Motor neuron (in vitro differentiated cells): ENCODE measurements around the gene ZNF879. TPM values are rescaled to one million over a fixed set of nuclear protein-coding genes. Genes with fewer than 3 reads are reported as not detected.

Experiments used
- ATAC-seq, 8 experiments: fragments of 200-7000 bp; cut with Tn5 transposase; replicated peaks in 6 of 8; 2 replicates each; pipeline ENCODE4 v1.8.0; 2021; ENCODE audit warnings: mild to moderate bottlenecking in 8 of 8, moderate library complexity in 8 of 8
- H3K27ac ChIP-seq, 2 donors: fragments of 250-450 bp; sonication (Bioruptor Pico); 2 replicates each; pipeline ENCODE4 v1.9.0; 2021; ENCODE audit warnings: antibody characterized with exemption in 2 of 2, mild to moderate bottlenecking in 2 of 2, moderate library complexity in 1 of 2
- H3K4me1 ChIP-seq, 2 donors: fragments of 250-450 bp; sonication (Bioruptor Pico); replicated peaks in 1 of 2; 2 replicates each; pipeline ENCODE4 v1.6.1; 2021; ENCODE audit warnings: antibody characterized with exemption in 2 of 2, mild to moderate bottlenecking in 2 of 2, moderate library complexity in 1 of 2
- H3K4me3 ChIP-seq, 5 donors: fragments of 250-450 bp; sonication (Bioruptor Pico); 2 replicates each; pipeline ENCODE4 v1.9.0; 2021; ENCODE audit warnings: antibody characterized with exemption in 5 of 5, mild to moderate bottlenecking in 5 of 5, moderate library complexity in 4 of 5
- WGBS, 10 experiments: fragments of 450-650 bp; shearing (Covaris generic); methylation state at CpG; one replicate each; pipeline ENCODE4 v1.0.0; 2022; 5-methylcytosine and 5-hydroxymethylcytosine counted together
- in situ Hi-C, 9 experiments: fragments of 400-800 bp; cut with MboI; loops; one replicate each; pipeline ENCODE4 v1.15.0; 2021; ENCODE audit warnings: low sequenced_read_pairs in 9 of 9, low pct_unique_long_range_greater_than_20kb in 2 of 9; ENCODE audit not compliant: unreplicated experiment in 9 of 9
- total RNA-seq, 8 experiments: library from RNA; unstranded; fragments of 300-600 nt; gene quantifications; 2 replicates each; pipeline versions ENCODE4 v1.2.3 to v1.2.4, GENCODE V29; 2022

ZNF879 gene
- total RNA-seq, 8 experiments from 2014 or later = 2.3 to 9.8 (median 6.3) TPM

DNA sequence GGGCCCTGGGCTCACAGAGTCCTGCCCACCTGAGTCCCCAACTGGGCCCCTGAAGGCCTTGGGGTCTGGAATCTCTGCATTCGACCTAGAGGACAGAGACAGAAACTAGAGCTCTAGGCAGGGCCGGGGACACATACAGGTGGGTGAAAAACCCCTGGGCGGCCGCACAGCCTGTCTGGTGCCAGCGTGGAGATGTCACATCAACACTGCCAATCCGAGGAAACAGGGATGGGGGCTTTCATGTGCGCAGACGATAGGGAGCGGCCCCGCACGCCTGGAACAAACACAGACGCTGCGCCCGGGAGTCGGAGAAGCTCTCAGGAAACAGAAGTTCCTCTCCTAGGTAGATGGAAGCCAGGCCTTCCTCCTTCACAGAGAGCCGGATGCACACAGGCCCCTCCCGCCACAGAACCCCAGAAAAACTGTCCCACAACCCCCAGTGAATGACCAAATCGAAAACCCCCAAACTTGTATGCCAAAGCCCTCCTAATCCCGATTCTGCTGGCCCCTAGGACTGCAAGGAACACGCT is 30.3 kb upstream of the ZNF879 start:
- no peak overlapping the region for H3K27ac ChIP-seq
- in situ Hi-C loops = no loop called here
- ATAC-seq = no peak
- 53 to 80% (median 62%) methylated on average over 1 to 16 of the region's 20 CpGs; no CpG with 5 or more reads in 3 of the 10 experiments for WGBS, 10 experiments
- no peaks in the 10 kb centered on the region for H3K4me1 ChIP-seq
- H3K4me3 ChIP-seq = no peak overlapping the region

- no peaks in the 10 kb centered on the region for H3K4me1 ChIP-seq
- H3K27ac ChIP-seq = no peak overlapping the region
- ATAC-seq = no peak
- H3K4me3 ChIP-seq = peak overlapping the region in 4 of 5 donors; percentile 8 to 24 (median 16)
- in situ Hi-C loops = no loop called here
- 9 to 100% (median 20%) methylated on average over 1 to 23 of the region's 53 CpGs; no CpG with 5 or more reads in 5 of the 10 experiments for WGBS, 10 experiments
These were observed 29.5 kb upstream of the ZNF879 start for GRCh38 chr5:178993955-178994579.

DNA sequence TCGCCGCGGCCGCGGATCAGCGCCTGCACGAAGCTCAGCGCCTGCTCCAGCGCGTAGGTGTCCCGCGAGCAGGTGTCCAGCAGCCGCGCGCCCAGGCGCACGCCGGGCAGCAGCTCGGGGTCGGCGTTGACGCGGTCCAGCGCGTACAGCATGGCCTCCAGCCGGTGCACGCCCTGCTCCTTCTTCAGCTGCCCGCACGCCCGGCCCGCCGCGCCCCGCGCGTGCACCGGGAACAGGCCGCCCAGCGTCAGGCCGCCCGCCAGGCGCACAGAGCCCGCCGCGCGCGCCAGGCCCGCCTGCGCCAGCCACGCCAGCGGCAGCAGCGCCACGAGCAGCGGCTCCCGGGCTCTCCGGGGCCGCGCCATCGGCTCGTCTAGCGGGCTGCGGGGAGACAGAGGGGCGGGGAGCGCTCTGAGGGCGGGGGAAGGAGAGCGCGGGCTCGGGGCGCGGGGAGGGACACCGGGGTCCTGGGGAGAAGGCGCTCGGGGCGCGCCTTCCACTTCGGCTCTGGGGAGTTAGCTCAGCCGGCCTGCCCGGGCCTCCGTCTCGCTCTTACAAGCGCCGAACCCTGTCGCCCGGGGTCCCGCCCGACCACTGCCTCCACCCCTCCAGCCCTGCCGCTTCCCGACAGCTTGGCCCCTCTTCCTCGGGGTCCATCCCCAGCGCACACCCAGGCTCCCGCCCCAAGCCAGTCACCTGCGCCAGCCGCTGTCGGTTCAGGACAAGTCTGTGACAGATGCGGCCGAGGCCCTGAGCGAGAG is 28.8 kb upstream of the ZNF879 start, which contains the start of gene GRM6:
GRM6 (minus strand) TSS at position 741 of the 761 bp plus-strand sequence; CDS start at position 365, 376 bp downstream.
- WGBS, 10 experiments = 0 to 33% (median 7%) methylated on average over 2 to 6 of the region's 97 CpGs; no CpG with 5 or more reads in 7 of the 10 experiments
- Histone ChIP-seq H3K4me3 (peak within 1 kb of the TSS in 4 of 5 donors; percentile 8 to 24 (median 16)), H3K27ac (no peak within 1 kb of the TSS), H3K4me1 (no peaks in the 10 kb centered on the region)
- in situ Hi-C loops = no loop called here
- ATAC-seq = peak in 2 of 8 experiments; percentile 32 to 36

DNA sequence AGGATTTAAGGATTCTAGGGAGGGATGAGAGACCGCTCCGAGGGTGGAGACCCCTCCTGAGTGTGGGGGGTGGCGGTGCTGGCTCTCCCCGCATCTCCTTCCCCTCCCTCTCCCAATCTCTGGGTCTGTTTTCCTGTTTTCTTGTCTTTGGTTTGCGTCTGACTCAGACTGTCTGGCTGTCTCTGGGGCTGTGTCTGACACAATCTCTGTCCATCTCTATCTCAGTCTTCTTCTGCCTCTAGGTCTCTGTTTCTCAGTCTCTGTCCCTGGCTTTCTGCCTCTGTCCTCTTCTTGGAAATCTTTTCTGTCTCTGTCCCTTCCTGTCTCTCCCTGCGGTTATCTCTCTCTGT is 28.3 kb upstream of the ZNF879 start:
- no peak for ATAC-seq
- in situ Hi-C loops = no loop called here
- Histone ChIP-seq H3K4me3 (no peak overlapping the region), H3K4me1 (no peaks in the 10 kb centered on the region), H3K27ac (no peak overlapping the region)
- WGBS, 10 experiments = 0 to 40% (median 20%) methylated on average over 1 to 4 of the region's 6 CpGs; no CpG with 5 or more reads in 4 of the 10 experiments

- in situ Hi-C loops = no loop called here
- ATAC-seq = no peak
- no peak overlapping the region for H3K27ac ChIP-seq
- H3K4me3 ChIP-seq = no peak overlapping the region
- 22 to 75% (median 63%) methylated on average over 4 to 5 of the region's 11 CpGs; no CpG with 5 or more reads in 7 of the 10 experiments for WGBS, 10 experiments
- H3K4me1 ChIP-seq = no peaks in the 10 kb centered on the region
These were observed 27.4 kb upstream of the ZNF879 start for GRCh38 chr5:178996156-178996555.

DNA sequence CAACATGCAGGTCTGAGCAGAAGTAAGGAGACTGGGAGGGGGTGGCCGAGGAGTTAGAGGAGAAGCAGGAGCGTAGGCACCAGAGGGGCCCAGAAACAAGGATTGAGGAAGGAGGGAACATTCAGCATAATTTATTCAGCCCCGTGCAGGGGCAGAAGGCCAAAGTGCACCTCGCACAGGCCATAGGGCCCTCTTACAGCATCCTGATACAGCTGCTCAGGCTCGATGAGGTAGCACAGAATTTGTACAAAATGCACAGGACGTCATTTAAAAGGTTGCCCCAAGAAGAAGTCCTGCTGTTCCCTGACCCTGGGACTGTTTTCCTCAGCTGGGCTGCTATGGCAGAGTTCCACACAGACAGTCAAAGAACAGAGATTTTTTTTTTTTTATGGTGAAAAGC is 26.4 kb upstream of the ZNF879 start:
- Histone ChIP-seq H3K4me1 (no peaks in the 10 kb centered on the region), H3K4me3 (no peak overlapping the region), H3K27ac (no peak overlapping the region)
- in situ Hi-C loops = no loop called here
- no peak for ATAC-seq
- WGBS, 10 experiments = 0 to 80% (median 45%) methylated on average over 1 to 5 of the region's 6 CpGs; no CpG with 5 or more reads in 1 of the 10 experiments

GRCh38 chr5:178998441-178998840 is 25.2 kb upstream of the ZNF879 start:
- Histone ChIP-seq H3K27ac (no peak overlapping the region), H3K4me3 (no peak overlapping the region), H3K4me1 (no peaks in the 10 kb centered on the region)
- in situ Hi-C loops = no loop called here
- ATAC-seq = no peak
- WGBS, 10 experiments = 20 to 100% (median 66%) methylated on average over 1 to 13 of the region's 13 CpGs; no CpG with 5 or more reads in 2 of the 10 experiments

- Histone ChIP-seq H3K4me3 (no peak overlapping the region), H3K27ac (no peak overlapping the region), H3K4me1 (no peaks in the 10 kb centered on the region)
- 24 to 88% (median 71%) methylated on average over 1 to 2 of the region's 2 CpGs; no CpG with 5 or more reads in 5 of the 10 experiments for WGBS, 10 experiments
- no peak for ATAC-seq
- in situ Hi-C loops = no loop called here
These were observed 17.0 kb upstream of the ZNF879 start for GRCh38 chr5:179006564-179006963.

DNA sequence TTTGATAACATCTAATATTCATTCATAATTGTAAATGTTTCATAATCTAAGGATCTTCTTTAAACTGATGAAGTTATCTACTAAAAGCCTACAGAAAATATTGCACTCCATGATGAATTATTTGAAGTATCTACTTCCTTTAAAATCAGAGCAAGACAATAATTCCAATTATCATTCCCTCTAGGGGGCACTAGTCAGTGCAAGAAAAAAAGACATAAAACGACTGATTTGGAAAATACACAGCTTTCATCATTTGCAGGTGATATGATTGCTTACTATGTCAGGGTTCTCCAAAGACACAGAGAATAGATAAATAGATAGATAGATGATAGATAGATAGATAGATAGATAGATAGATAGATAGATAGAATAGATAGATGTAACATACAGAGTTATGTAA is 14.9 kb upstream of the ZNF879 start:
- Histone ChIP-seq H3K4me3 (no peak overlapping the region), H3K4me1 (no peaks in the 10 kb centered on the region), H3K27ac (no peak overlapping the region)
- ATAC-seq = no peak
- in situ Hi-C loops = no loop called here
- WGBS, 10 experiments = 0 to 60% (median 9%) methylated on average over 1 of the region's 1 CpG; no CpG with 5 or more reads in 2 of the 10 experiments

GRCh38 chr5:179033004-179033580 is 9.5 kb downstream of the ZNF879 start:
- Histone ChIP-seq H3K4me3 (no peak overlapping the region), H3K27ac (no peak overlapping the region), H3K4me1 (no peaks in the 10 kb centered on the region)
- no peak for ATAC-seq
- 60 to 97% (median 87%) methylated on average over 1 to 7 of the region's 7 CpGs; no CpG with 5 or more reads in 1 of the 10 experiments for WGBS, 10 experiments
- in situ Hi-C loops = no loop called here

GRCh38 chr5:179044765-179045164 is 21.2 kb downstream of the ZNF879 start:
- no peak for ATAC-seq
- Histone ChIP-seq H3K4me1 (no peaks in the 10 kb centered on the region), H3K4me3 (no peak overlapping the region), H3K27ac (no peak overlapping the region)
- in situ Hi-C loops = no loop called here
- 40 to 100% (median 70%) methylated on average over 1 to 2 of the region's 2 CpGs; no CpG with 5 or more reads in 1 of the 10 experiments for WGBS, 10 experiments

DNA sequence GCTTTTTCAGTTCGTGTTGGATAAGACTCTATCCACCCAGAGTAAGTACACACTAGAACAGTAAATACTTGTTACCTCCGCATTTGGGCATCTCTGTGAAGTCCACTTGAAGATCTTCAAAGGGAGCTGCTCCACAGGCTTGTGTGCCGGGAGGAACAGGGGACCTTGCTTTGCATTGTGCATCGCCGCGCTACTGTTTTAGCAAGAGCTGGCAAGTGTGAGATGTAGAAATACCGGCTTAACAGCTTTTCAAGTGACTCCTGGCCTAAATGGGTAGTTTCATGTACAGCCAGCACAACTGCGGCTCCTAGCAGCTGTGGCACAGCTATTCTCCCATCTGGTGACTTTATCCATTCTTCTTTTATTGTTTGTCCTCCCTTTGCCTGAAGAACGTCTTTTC is 28.2 kb downstream of the ZNF879 start:
- in situ Hi-C loops = no loop called here
- no peak overlapping the region for H3K4me3 ChIP-seq
- WGBS, 10 experiments = 17 to 87% (median 66%) methylated on average over 1 to 6 of the region's 9 CpGs; no CpG with 5 or more reads in 1 of the 10 experiments
- no peaks in the 10 kb centered on the region for H3K4me1 ChIP-seq
- H3K27ac ChIP-seq = no peak overlapping the region
- no peak for ATAC-seq
